ENCODE data around the gene AHNAK2.

GRCh38 chr14:104930526-104931303 lies 47.5 kb downstream of the AHNAK2 start:
- TF ChIP-seq CTCF (IDR thresholded peaks at IDR 0.05; ENCODE audit: insufficient read depth, low read length, poor library complexity, severe bottlenecking) (no peak), EZH2phosphoT487 (conservative IDR thresholded peaks at IDR 0.05; ENCODE audit: low read length) (no peak)
